GM12892 (cell line): ENCODE results near the gene RHBDL1. TPM values are rescaled to one million over a fixed set of nuclear protein-coding genes. Genes with fewer than 3 reads are reported as not detected.

Experiments
- DNase-seq: peaks from one replicate; pipeline ENCODE4 v3.0.0; 2011; ENCODE audit not compliant: insufficient read length
- FAIRE-seq: peaks from 2 replicates; lab custom pipeline; 2011; peaks lifted over from hg19 to GRCh38; lab: Jason Lieb, UNC
- POLR2A ChIP-seq: IDR thresholded peaks from 2 replicates; pipeline ENCODE4 v1.6.1; 2011; ENCODE audit warnings: low read depth, low read length, control low read depth
- POLR2AphosphoS5 ChIP-seq: IDR thresholded peaks from 2 replicates; pipeline ENCODE4 v1.6.1; 2011; ENCODE audit warnings: low read depth, low read length, control low read depth
- TAF1 ChIP-seq: IDR thresholded peaks from 2 replicates; pipeline ENCODE4 v1.6.1; 2011; ENCODE audit warnings: low read depth, mild to moderate bottlenecking, control low read depth, low read length, borderline replicate concordance
- polyA plus RNA-seq: library from polyadenylated mRNA; unstranded; fragments of >200 nt; gene quantifications from one replicate; pipeline ENCODE4 v1.2.1, GENCODE V29; 2012; ENCODE audit warnings: missing spikeins, inconsistent platforms; ENCODE audit not compliant: missing spikeins

Gene RHBDL1
- not detected for polyA plus RNA-seq

DNA sequence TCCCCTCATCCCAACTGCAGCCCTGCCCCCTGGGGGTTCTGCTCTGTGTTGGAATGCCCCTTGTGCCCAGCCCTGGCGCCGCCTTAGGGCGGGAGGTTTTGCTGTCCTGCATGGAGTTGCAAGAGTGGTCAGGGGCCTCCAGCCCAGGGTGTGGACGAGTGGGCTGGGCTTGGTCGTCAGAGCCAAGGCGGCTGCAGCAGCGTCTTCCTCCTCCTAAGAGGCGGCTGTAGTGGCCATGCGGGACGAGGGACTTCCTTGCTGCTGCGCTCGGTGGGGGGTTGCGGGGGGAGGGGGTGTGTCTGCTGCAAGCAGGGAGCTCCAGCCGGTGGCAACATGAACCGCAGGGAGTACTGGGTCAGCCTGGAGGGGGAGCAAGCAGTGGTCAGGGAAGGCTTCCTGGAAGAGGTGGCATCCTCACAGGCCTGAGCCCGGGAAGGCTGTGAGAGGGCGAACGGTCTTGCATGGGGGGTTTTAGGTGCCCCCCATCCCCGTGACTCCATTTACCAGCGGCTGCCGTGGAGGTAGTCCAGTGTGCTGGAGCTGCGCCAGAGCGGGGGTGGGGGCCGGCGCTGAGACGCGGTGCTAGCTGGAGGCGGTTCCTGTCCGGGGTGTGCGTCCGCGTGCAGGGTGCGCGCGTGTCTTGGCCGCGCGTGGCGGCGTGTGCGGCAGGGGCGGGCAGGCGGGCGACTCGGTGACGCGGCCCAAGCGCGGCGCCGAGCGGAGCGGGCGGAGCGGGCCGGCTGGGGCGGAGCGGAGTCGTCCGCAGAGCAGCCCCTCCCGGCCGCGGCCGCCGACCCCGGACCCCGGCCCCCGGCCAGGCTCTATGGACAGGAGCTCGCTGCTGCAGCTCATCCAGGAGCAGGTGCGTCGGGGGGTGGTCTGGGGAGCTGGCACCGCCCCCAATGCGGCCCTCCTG, at the start of gene RHBDL1:
RHBDL1 (plus strand) TSS at position 704 of the 916 bp plus-strand sequence; CDS start at position 824, 120 bp downstream.
- DNase-seq (no peak), FAIRE-seq (no peak)
- no peak for TF ChIP-seq TAF1
- peak; percentile 57; the same call in 1 of the 2 replicates for TF ChIP-seq POLR2A

GRCh38 chr16:625977-626765, 49.3 kb upstream of the RHBDL1 start:
- FAIRE-seq (no peak), DNase-seq (no peak)
- TF ChIP-seq TAF1 = no peak
- TF ChIP-seq POLR2AphosphoS5 = no peak
- TF ChIP-seq POLR2A = no peak

DNA sequence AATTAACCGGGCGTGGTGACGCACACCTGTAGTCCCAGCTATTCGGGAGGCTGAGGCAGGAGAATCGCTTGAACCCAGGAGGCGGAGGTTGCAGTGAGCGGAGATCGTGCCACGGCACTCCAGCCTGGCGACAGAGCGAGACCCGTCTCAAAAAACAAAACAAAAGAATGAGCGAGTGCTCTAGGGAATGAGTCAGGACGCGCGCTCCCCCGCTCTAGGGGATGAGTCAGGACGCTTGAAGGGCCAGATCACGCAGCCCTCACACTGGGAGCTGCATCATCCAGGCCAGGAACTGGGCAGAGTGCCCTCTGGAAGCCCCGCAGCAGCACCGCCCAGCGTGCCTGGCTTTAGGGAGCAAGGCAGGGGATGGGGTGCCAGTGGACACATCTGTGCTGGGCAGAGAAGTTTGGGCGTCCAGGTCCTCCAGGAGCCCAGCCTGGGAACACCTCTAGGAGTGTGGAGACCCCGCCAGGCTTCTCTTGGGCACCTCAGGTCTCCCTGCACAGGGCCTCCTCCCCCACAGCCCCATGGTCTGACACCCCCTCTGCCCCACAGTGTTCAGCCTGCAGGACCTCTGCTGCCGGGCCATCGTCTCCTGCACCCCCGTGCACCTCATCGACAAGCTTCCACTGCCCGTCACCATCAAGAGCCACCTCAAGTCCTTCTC, 48.6 kb upstream of the RHBDL1 start:
- no peak for DNase-seq
- TF ChIP-seq POLR2AphosphoS5 (no peak), POLR2A (no peak), TAF1 (no peak)
- no peak for FAIRE-seq

GRCh38 chr16:627454-628239, 47.8 kb upstream of the RHBDL1 start:
- DNase-seq (no peak), FAIRE-seq (no peak)
- TF ChIP-seq POLR2AphosphoS5 (no peak), TAF1 (no peak), POLR2A (no peak)

GRCh38 chr16:628321-629061, 47.0 kb upstream of the RHBDL1 start:
- DNase-seq (no peak), FAIRE-seq (no peak)
- TF ChIP-seq TAF1 = no peak

DNA sequence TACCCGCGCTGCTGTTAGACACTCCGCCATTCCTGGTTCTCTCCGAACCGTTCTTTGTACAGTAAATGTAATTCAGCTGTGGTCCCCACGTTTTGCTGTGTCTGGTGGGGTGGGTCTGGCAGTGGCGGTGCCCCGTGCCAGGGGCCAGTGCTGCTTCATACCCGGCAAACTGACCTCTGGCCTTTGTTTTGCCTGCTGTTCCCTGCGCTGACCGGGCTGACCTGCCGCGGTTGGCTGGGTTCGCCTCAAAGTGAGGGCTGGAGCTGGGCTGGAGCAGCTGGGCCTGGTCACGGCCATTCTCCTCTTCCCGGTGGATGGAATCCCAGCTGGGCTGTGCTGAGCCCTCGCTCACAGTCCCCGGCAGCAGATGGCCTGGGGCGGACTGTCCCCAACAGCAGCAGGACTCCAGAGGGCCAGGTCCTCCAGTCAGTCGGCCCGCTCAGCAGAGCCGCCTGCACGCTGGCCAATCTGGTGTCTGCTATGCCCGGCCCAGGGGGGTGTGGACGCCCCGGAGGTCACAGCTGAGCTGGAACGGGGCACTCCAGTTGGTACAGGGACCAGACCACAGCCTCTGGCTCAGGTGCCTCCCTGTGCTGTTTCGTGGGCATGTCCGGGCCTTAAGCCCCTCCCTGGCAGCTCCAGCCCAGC, 46.2 kb upstream of the RHBDL1 start:
- TF ChIP-seq TAF1 (no peak), POLR2AphosphoS5 (no peak)
- FAIRE-seq = no peak

DNA sequence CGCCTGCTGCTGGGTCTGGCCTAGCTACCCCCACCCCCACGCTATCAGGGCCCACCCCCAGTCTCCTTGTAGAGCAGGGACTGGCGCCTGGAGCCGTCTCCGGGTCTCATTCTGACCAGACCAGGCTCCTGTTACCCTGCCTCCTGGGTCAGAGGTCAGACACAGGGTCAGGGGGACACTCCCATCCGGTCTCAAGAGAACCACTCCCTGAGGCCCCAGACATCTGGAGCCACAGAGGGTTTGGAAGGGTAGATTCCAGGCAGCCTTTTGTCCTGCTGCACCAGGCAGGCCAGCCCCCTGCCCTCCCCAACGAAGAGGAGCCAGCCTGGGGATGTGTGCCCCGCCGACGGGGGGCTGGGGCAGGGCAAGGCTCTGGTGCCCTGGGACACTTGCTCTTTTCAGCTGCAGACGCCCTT, 45.6 kb upstream of the RHBDL1 start:
- no peak for DNase-seq
- TF ChIP-seq POLR2A (no peak), TAF1 (no peak), POLR2AphosphoS5 (no peak)
- no peak for FAIRE-seq

More for the DNA sequence above, 46.2 kb upstream of the RHBDL1 start:
- no peak for DNase-seq

- no peak for FAIRE-seq
- DNase-seq = no peak
- TF ChIP-seq POLR2AphosphoS5 (no peak), TAF1 (no peak), POLR2A (no peak)
Observed at GRCh38 chr16:630249-630814, 45.1 kb upstream of the RHBDL1 start.

GRCh38 chr16:630815-631405, 44.6 kb upstream of the RHBDL1 start, which contains the start of gene WFIKKN1:
Gene WFIKKN1, plus strand, starts transcription at chr16:630985. Its CDS starts 269 bp downstream, at chr16:631254.
- TF ChIP-seq POLR2AphosphoS5 (no peak), TAF1 (no peak), POLR2A (no peak)
- no peak for FAIRE-seq
- DNase-seq = no peak
